GM12801 (cell line): ENCODE measurements around the gene SRCAP.

Experiments used
- TF ChIP-seq, protein P1 (sequence below): IDR thresholded peaks from one replicate; pipeline ENCODE4 v1.5.1; 2011; ENCODE audit warnings: control low read depth; ENCODE audit not compliant: insufficient read length; ENCODE audit errors: extremely low read depth

The SRCAP gene

DNA sequence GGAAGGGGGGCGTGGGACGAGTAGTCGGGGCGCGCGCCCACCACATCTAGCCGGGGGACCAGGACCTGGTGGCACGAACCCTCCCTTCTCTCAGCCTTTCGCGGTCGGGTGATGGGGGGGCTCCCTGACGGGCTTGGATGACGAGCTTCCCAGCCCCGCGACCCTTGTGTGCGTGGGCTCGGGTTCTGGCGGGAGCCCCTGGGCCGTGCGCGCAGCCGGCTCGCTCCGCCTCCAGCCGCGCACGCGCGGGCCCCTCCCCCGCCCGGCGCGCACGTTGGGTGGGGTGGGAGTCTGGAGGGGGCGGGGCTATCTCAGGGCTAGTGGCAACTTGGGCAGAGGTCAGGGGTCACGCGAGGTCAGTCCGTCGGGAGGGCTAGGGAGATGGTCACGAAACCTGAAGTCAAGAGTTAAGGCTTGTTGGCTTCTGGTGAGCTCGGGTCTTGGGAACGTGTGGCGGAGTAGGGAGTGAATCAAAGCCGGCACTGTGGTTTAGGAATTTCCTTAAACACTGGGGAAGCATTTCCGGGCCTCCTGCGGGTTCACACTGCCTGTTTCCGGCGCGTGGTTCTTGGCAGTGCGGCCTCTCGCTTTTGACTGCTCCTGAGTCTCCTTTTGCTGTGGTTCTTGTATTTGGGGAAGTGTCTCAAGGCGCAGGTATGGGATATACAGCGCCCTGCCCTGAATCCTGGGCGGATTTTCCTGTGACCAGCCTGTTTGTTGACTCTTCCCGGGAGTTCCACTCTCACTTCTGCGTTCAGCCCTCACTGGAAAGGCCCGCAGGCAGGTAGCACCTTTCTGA is at the start of gene SRCAP:
TSS of gene SRCAP (plus strand) at position 356 of the 799 bp plus-strand sequence. CDS start 1,654 bp downstream, outside the sequence.
- TF ChIP-seq, protein P1, sequence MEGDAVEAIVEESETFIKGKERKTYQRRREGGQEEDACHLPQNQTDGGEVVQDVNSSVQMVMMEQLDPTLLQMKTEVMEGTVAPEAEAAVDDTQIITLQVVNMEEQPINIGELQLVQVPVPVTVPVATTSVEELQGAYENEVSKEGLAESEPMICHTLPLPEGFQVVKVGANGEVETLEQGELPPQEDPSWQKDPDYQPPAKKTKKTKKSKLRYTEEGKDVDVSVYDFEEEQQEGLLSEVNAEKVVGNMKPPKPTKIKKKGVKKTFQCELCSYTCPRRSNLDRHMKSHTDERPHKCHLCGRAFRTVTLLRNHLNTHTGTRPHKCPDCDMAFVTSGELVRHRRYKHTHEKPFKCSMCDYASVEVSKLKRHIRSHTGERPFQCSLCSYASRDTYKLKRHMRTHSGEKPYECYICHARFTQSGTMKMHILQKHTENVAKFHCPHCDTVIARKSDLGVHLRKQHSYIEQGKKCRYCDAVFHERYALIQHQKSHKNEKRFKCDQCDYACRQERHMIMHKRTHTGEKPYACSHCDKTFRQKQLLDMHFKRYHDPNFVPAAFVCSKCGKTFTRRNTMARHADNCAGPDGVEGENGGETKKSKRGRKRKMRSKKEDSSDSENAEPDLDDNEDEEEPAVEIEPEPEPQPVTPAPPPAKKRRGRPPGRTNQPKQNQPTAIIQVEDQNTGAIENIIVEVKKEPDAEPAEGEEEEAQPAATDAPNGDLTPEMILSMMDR = no peak

GRCh38 chr16:30649725-30650368 is 49.1 kb upstream of the SRCAP start:
- TF ChIP-seq, protein P1 = no peak

DNA sequence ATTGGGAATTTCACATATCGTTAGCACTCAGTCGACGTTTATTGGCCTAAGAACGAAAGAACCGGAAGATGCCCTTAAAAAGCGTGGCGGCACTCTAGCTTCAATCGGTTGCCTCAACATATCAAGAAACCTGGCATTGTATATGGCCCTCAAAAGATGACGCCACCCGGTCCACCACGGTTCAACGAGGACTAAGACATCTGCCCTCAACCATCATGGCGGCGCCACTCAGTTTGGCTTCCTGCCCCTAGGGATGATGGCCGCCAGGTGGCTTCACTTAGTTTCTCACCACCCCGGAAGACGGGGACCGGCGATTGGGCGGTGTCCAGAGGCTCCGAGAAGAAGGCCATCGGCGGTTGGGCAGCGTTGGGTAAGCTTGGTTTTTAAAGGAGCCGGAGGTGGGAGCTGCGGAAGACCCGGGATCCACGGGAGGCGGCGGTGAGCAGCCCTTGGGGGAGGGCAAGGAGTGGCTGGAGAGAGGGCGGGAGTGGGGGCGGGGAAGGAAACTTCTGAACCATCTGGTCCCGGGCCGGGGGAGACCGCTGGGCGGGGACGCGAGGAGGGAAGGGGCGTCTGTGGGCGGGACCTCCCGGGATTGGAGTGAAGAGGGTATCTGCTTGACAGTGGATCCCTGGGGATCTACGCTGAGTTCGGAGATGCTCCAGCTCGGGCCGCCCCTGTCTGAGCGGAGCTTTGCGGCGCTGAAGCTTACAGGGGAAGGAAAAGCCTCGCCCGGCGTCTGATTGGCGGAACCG is 48.4 kb upstream of the SRCAP start, which contains the start of gene PRR14:
TSS of gene PRR14 (plus strand) at position 592 of the 755 bp plus-strand sequence. CDS start 686 bp downstream, outside the sequence.
- TF ChIP-seq, protein P1 = no peak

GRCh38 chr16:30651124-30652004 is 47.6 kb upstream of the SRCAP start:
- TF ChIP-seq, protein P1 = no peak

DNA sequence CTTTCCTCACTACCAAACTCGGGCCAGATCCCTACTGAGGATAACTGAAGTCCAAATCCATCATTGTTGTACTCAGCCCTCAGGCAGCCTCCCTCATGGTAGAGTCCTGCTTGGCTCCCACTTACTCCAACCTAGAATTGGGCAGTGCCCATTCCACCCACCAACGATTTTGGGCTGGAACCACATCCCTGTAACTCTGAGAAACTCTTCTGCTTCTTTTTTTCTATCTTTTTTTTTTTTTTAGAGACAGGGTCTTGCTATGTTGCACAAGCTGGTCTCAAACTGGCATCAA is 47.0 kb upstream of the SRCAP start:
- TF ChIP-seq, protein P1 = no peak

DNA sequence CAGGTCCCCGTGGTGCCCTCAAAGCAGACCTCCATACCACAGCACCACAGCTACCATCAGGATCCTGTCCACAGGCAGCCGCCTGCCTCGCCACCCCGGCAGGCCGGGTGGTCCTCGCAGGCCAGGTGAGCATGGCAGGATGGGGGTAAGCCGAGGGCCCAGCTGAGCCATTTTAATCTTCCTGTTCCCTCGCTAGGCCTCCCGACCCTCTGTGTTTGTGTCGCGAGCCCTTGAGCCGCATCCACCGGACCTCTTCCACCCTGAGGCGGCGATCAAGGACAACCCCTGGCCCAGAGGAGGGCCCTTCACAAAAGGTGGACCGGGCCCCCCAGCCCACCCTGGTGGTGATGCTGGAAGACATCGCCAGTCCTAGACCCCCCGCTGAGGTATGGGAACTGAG is 46.3 kb upstream of the SRCAP start:
- TF ChIP-seq, protein P1 = no peak
